DND-41 (cell line): ENCODE measurements around the gene GLCCI1.

Experiments used
- ATAC-seq: fragments of 200-7000 bp; cut with Tn5 transposase; 3 replicates; pipeline ENCODE4 v1.9.1; 2021; ENCODE audit warnings: low read depth; ENCODE audit not compliant: insufficient read depth
- DNase-seq: peaks from one replicate; pipeline ENCODE4 v3.0.0-alpha.2; 2020
- H2AFZ ChIP-seq: 2 replicates; pipeline ENCODE4 v1.6.0; 2012; ENCODE audit warnings: low read depth, low read length
- H3K27ac ChIP-seq: 2 replicates; pipeline ENCODE4 v1.5.1; 2012; ENCODE audit warnings: low read length, inconsistent platforms
- H3K27me3 ChIP-seq: fragments of 200-600 bp; sonication (generic); 2 replicates; pipeline ENCODE4 v1.6.0; 2012; ENCODE audit warnings: low read length, mild to moderate bottlenecking, inconsistent platforms; ENCODE audit not compliant: insufficient read depth, poor library complexity
- H3K36me3 ChIP-seq: 2 replicates; pipeline ENCODE4 v1.5.1; 2012; ENCODE audit warnings: low read length, inconsistent platforms; ENCODE audit not compliant: insufficient read depth
- H3K4me1 ChIP-seq: 2 replicates; pipeline ENCODE4 v1.5.1; 2012; ENCODE audit warnings: mild to moderate bottlenecking, low read length; ENCODE audit not compliant: insufficient read depth
- H3K4me2 ChIP-seq: 2 replicates; pipeline ENCODE4 v1.6.0; 2012; ENCODE audit warnings: mild to moderate bottlenecking, moderate library complexity, low read length, inconsistent platforms; ENCODE audit not compliant: insufficient read depth
- H3K4me3 ChIP-seq, 2 experiments: fragments of 200-600 bp in 1 of 2; shearing (Covaris generic) in 1 of 2; 2 replicates each; pipeline ENCODE4 v1.5.1; 2012 to 2016; ENCODE audit warnings: inconsistent platforms in 2 of 2, low read length in 2 of 2, mild to moderate bottlenecking in 2 of 2, low read depth in 1 of 2, moderate library complexity in 1 of 2
- H3K79me2 ChIP-seq: 2 replicates; pipeline ENCODE4 v1.6.0; 2012; ENCODE audit warnings: low read length, inconsistent platforms; ENCODE audit not compliant: insufficient read depth
- H3K9ac ChIP-seq: 2 replicates; pipeline ENCODE4 v1.6.0; 2012; ENCODE audit warnings: low read depth, mild to moderate bottlenecking, inconsistent platforms, low read length, moderate library complexity
- H3K9me3 ChIP-seq: 2 replicates; pipeline ENCODE4 v1.5.1; 2012; ENCODE audit warnings: low read length, moderate library complexity, mild to moderate bottlenecking, inconsistent platforms; ENCODE audit not compliant: insufficient read depth, severe bottlenecking
- H4K20me1 ChIP-seq: 2 replicates; pipeline ENCODE4 v1.6.0; 2012; ENCODE audit warnings: low read length; ENCODE audit not compliant: insufficient read depth
- EZH2 ChIP-seq: IDR thresholded peaks from 3 replicates; pipeline ENCODE4 v1.6.1; 2012; ENCODE audit warnings: borderline replicate concordance, low read depth, mild to moderate bottlenecking, moderate library complexity, low read length, inconsistent platforms; ENCODE audit not compliant: severe bottlenecking
- TF ChIP-seq, protein P1 (sequence below): IDR thresholded peaks from 2 replicates; pipeline ENCODE4 v1.5.1; 2012; ENCODE audit warnings: borderline replicate concordance, low read length, moderate library complexity, mild to moderate bottlenecking; ENCODE audit not compliant: poor library complexity, severe bottlenecking; ENCODE audit errors: extremely low read depth

GLCCI1 gene

GRCh38 chr7:7967886-7968543 lies 581 bp upstream of the GLCCI1 start:
- DNase-seq (no peak), ATAC-seq (no peak)
- Histone ChIP-seq H3K4me2 (peak overlapping the region; percentile 63), H4K20me1 (peaks cover 17% of the 10 kb centered on the region; the same call in 1 of the 2 replicates), H3K36me3 (no peaks in the 10 kb centered on the region; the same call in 1 of the 2 replicates), H3K4me3 (peak overlapping the region; percentile 33 to 74; a peak in 3 of 4 replicates), H3K4me1 (peaks cover 45% of the 10 kb centered on the region), H3K27ac (peak overlapping the region; percentile 84), H3K27me3 (no peaks in the 10 kb centered on the region), H3K9ac (peak overlapping the region; percentile 96), H2AFZ (peak overlapping the region; percentile 95), H3K79me2 (peaks cover 39% of the 10 kb centered on the region), H3K9me3 (no peaks in the 10 kb centered on the region)
- TF ChIP-seq, protein P1, sequence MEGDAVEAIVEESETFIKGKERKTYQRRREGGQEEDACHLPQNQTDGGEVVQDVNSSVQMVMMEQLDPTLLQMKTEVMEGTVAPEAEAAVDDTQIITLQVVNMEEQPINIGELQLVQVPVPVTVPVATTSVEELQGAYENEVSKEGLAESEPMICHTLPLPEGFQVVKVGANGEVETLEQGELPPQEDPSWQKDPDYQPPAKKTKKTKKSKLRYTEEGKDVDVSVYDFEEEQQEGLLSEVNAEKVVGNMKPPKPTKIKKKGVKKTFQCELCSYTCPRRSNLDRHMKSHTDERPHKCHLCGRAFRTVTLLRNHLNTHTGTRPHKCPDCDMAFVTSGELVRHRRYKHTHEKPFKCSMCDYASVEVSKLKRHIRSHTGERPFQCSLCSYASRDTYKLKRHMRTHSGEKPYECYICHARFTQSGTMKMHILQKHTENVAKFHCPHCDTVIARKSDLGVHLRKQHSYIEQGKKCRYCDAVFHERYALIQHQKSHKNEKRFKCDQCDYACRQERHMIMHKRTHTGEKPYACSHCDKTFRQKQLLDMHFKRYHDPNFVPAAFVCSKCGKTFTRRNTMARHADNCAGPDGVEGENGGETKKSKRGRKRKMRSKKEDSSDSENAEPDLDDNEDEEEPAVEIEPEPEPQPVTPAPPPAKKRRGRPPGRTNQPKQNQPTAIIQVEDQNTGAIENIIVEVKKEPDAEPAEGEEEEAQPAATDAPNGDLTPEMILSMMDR: no peak
- TF ChIP-seq EZH2: no peak

DNA sequence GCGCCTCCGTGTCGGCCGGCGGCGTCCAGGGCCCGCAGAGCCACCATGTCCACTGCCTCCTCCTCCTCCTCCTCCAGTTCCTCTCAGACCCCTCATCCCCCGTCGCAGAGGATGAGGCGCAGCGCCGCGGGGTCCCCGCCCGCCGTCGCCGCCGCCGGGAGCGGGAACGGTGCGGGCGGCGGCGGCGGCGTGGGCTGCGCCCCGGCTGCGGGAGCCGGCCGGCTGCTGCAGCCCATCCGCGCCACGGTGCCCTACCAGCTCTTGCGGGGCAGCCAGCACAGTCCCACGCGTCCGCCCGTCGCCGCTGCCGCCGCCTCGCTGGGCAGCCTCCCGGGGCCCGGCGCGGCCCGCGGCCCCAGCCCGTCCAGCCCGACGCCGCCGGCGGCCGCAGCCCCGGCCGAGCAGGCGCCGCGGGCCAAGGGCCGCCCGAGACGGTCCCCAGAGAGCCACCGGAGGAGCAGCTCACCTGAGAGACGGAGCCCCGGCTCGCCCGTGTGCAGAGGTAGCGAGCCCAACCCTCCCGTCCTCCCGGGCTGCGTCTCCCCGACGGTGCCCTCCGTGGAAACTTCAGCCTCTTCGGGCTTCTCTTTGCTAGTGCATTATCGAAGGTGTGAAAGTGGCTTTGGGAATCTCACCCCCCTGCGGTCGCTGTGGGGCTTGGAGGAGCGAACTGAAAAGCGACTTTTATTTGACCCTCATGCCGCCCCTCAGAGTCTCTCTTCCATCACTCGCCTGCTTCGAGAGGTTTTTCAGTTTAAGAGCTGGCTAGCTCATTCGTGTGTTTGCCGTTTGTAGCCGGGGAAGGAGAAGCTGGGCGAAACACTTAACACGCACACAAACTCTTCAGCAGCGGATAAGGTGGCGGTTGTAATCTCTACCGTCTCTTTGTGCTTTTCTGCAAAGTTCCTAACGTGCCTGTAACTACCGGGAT lies 975 bp downstream of the GLCCI1 start:
- Histone ChIP-seq H3K4me1 (peaks cover 49% of the 10 kb centered on the region), H4K20me1 (peaks cover 21% of the 10 kb centered on the region; the same call in 1 of the 2 replicates), H3K27me3 (no peaks in the 10 kb centered on the region), H3K27ac (peak overlapping the region; percentile 96), H2AFZ (peak overlapping the region; percentile 58), H3K4me3 (peak overlapping the region; percentile 61 to 74), H3K4me2 (peak overlapping the region; percentile 63), H3K36me3 (no peaks in the 10 kb centered on the region; the same call in 1 of the 2 replicates), H3K79me2 (peaks cover 55% of the 10 kb centered on the region), H3K9ac (peak overlapping the region; percentile 96), H3K9me3 (no peaks in the 10 kb centered on the region)
- peak; percentile 47 for DNase-seq
- no peak for ATAC-seq
- no peak for TF ChIP-seq EZH2
- TF ChIP-seq, protein P1: peak; percentile 30

GRCh38 chr7:7970237-7970530 lies 1.6 kb downstream of the GLCCI1 start:
- ATAC-seq: no peak
- TF ChIP-seq, protein P1: no peak
- no peak for TF ChIP-seq EZH2
- H2AFZ ChIP-seq: peak overlapping the region; percentile 58

More at GRCh38 chr7:7970237-7970530, 1.6 kb downstream of the GLCCI1 start:
- Histone ChIP-seq H3K27me3 (no peaks in the 10 kb centered on the region), H3K4me1 (peaks cover 47% of the 10 kb centered on the region), H3K27ac (peak overlapping the region; percentile 96), H3K4me3 (peak overlapping the region; percentile 61 to 74), H3K36me3 (no peaks in the 10 kb centered on the region; the same call in 1 of the 2 replicates), H3K9ac (peak overlapping the region; percentile 96), H3K79me2 (peaks cover 61% of the 10 kb centered on the region), H4K20me1 (peaks cover 24% of the 10 kb centered on the region; the same call in 1 of the 2 replicates), H3K4me2 (peak overlapping the region; percentile 63), H3K9me3 (no peaks in the 10 kb centered on the region)
- DNase-seq: peak; percentile 30
